Heart left ventricle (tissue), 13 donors: Measurements from ENCODE around the gene ATG9B.

Experiments
- POLR2A ChIP-seq, 2 donors: fragments of 450-650 bp; IDR thresholded peaks; one replicate each; pipeline ENCODE4 v1.6.1; 2017; ENCODE audit warnings: antibody characterized with exemption in 2 of 2, mild to moderate bottlenecking in 2 of 2, moderate library complexity in 2 of 2
- TF ChIP-seq, protein P1 (sequence below), 12 donors: fragments of 200-600 bp; sonication (generic) in 4 of 12; IDR thresholded peaks; one replicate each; pipeline versions ENCODE4 v1.5.0 to v1.8.0; 2018 to 2022; ENCODE audit warnings: antibody characterized with exemption in 12 of 12, mild to moderate bottlenecking in 5 of 12
- donor health status: ischemic (EF 13 %, LVEDD 7.1; RV severe dilation, severe dysfunction).
- donor health status: DM: no; HTN: yes; CAD: no.
- donor health status: DM: no; HTN: no; CAD: no.
- donor health status: ischemic (EF 25% LVEDD 6.9; RV normal size, moderate dysfunction).
- donor health status: ischemic (EF 25% LVEDD 5.7; RV mildly dilated, moderate dysfunction).
- donor health status: ischemic (EF 35%, LVEDD 5.7; RV mildly dilated, moderate dysfunction).
- donor health status: nonischemic (EF 11% LVEDD 7.7; RV severe dilation, severe dysfunction).
- donor health status: DM: yes; HTN: yes; CAD: no.
- donor health status: PGD.
- donor health status: ischemic (EF 29% LVEDD 5.4; RV normal size, mild dysfunction).
- donor health status: nonischemic (EF 23%, LVEDD 6.1; RV moderate dilation, normal function).

GRCh38 chr7:151038951-151039849 is 14.9 kb upstream of the ATG9B start:
- TF ChIP-seq, protein P1, sequence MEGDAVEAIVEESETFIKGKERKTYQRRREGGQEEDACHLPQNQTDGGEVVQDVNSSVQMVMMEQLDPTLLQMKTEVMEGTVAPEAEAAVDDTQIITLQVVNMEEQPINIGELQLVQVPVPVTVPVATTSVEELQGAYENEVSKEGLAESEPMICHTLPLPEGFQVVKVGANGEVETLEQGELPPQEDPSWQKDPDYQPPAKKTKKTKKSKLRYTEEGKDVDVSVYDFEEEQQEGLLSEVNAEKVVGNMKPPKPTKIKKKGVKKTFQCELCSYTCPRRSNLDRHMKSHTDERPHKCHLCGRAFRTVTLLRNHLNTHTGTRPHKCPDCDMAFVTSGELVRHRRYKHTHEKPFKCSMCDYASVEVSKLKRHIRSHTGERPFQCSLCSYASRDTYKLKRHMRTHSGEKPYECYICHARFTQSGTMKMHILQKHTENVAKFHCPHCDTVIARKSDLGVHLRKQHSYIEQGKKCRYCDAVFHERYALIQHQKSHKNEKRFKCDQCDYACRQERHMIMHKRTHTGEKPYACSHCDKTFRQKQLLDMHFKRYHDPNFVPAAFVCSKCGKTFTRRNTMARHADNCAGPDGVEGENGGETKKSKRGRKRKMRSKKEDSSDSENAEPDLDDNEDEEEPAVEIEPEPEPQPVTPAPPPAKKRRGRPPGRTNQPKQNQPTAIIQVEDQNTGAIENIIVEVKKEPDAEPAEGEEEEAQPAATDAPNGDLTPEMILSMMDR (IDR thresholded peaks at IDR 0.05), result no peak
- peak in 1 of 2 donors; percentile 33 for TF ChIP-seq POLR2A (IDR thresholded peaks at IDR 0.05)
